ENCODE results near the gene NME7.
"Not testable (repeated sequence)": the region's sequence is repeated elsewhere in the genome, so short reads cannot be mapped to it uniquely, and the experiment has no call there.

NME7 gene, protein sequence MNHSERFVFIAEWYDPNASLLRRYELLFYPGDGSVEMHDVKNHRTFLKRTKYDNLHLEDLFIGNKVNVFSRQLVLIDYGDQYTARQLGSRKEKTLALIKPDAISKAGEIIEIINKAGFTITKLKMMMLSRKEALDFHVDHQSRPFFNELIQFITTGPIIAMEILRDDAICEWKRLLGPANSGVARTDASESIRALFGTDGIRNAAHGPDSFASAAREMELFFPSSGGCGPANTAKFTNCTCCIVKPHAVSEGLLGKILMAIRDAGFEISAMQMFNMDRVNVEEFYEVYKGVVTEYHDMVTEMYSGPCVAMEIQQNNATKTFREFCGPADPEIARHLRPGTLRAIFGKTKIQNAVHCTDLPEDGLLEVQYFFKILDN

DNA sequence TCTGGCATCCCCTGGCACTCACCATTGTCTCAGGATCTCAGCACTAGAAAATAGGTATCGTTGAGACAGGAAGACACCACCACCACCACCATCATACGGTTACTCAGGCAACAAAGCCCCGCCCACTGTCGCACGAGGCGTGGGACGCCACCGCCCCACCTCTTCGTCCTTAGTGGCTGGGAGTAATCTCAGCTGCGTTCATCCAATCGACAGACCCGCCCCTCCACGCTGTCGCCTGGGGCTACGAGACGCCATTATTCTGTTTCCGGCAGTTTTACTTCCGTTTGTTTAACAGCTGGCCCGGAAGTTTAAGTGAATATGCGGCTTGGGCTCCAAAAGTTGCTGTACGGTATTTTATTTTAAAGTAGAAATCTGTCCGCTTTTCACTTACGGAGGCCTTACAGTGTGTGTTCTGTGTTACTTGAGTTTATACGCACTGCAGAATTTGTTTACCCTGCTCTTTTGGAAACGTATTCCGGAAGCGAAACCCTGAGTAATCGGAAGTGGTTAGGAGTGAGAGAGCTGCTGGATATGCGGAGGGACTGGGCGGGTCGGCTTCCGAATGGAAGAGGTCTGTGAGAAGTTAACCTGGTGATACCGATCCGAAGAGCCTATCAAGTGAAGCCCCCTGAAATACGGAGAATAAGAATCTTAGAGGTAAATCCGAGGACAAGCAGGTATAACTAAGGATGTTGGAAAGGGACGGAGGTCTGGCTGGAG, at the start of gene NME7, which contains the start of gene BLZF1:
NME7 (minus strand) TSS at position 112 of the 720 bp plus-strand sequence; CDS start at position 25, 87 bp downstream.
BLZF1 (plus strand) TSS at position 510 of the 720 bp plus-strand sequence. CDS start 1,328 bp downstream, outside the sequence.
- DNase-seq (ENCODE audit: low read depth) = peak; percentile 96

DNA sequence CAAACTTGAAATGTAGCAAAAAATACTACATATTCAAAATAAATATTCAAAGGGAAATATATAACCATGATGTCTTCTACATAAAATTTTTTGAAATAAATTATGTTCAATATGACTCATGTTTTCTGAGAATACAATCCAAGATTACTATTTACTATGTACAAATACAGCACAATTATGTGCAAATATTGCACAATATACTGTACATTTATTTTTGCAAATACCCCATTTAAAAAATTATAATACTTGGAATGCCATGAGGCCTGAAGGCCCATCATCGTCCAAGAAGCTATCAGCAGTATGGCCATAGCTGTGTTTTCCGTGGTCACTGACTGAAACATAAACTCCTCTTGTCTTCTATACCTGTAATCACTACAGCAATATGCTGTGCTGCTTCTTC, 47.4 kb upstream of the NME7 start:
- DNase-seq (ENCODE audit: low read depth) = no peak

GRCh38 chr1:169408340-169408739, 40.7 kb upstream of the NME7 start:
- DNase-seq (ENCODE audit: low read depth) = not testable (repeated sequence)

DNA sequence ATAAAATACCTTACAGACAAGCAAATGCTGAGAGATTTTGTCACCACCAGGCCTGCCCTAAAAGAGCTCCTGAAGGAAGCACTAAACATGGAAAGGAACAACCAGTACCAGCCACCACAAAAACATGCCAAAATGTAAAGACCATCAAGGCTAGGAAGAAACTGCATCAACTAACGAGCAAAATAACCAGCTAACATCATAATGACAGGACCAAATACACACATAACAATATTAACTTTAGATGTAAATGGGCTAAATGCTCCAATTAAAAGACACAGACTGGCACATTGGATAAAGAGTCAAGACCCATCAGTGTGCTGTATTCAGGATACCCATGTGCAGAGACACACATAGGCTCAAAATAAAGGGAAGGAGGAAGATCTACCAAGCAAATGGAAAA, 35.0 kb upstream of the NME7 start:
- DNase-seq (ENCODE audit: low read depth) = not testable (repeated sequence)

DNA sequence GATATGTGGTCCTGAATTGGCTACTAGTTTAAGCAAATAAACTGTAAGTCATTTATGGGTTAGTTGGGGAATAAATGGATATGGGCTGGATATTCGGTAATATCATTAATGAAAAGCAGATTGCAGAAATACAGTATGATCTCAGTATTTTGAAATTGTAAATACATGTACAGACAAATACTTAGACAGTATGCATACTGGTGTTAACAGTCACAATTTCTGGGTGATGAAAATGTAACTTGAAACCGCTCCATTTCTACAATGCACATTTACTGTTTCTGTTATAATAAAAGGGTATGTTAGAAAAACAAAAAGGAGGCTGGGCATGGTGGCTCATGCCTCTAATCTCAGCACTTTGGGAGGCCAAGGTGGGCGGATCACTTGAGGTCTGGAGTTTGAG, 28.4 kb upstream of the NME7 start:
- DNase-seq (ENCODE audit: low read depth) = no peak

DNA sequence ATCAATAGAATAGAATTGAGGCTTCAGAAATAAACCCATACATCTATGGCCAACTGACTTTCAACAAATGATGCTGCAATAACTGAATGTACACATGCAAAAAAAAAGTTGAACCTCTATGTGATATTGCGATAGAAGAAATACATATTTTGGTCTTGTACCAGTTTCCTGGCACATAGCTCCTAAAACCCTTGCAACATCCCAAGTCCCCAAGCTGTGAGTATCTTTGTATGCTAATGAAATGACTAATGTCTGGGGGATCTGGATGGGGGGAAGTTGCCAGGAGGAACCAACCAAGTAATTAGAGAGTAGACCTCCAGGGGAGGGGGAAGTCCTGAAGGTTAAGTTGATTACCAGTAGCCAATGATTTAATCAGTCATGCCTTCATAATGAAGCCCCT, 24.8 kb upstream of the NME7 start:
- no peak for DNase-seq (ENCODE audit: low read depth)

DNA sequence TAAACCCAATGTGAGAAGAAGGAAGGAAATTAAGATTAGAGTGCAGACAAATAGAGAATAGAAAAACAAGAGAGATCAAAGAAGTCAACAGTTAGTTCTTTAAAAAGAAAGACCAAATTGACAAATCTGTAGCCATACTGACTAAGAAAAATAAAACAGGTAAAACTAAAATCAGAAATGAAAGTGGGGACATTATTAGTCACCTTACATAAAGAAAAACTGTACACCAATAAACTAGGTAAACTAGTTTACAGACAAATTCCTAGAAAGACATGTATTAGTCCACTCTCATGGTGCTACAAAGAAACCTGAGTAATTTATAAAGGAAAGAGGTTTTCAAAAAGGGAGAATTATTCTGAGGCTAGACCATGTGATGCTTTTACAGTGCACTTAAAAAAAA, 22.7 kb upstream of the NME7 start:
- no peak for DNase-seq (ENCODE audit: low read depth)

- no peak for DNase-seq (ENCODE audit: low read depth)
Measured at GRCh38 chr1:169387399-169387798, 19.8 kb upstream of the NME7 start.

- no peak for DNase-seq (ENCODE audit: low read depth)
Measured at GRCh38 chr1:169383449-169383848, 15.9 kb upstream of the NME7 start.

DNA sequence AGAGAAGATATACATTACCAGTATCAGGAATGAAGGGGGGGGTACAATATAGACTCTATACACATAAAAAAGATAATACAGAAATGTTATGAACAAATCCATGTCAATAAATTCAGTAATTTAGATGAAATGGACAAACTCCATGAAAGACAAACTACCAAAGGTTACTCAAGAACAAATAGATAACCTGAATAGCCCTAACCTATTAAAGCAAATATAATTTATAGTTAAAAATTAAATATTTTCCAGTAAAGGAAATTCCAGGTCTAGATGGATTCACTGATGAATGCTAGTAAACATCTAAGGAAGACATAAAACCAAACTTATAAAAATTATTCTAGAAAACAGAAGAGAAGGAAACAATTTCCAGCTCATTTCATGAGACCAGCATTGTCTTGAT, 13.6 kb upstream of the NME7 start:
- DNase-seq (ENCODE audit: low read depth) = no peak

GRCh38 chr1:169371404-169371803, 3.8 kb upstream of the NME7 start:
- DNase-seq (ENCODE audit: low read depth) = no peak

DNA sequence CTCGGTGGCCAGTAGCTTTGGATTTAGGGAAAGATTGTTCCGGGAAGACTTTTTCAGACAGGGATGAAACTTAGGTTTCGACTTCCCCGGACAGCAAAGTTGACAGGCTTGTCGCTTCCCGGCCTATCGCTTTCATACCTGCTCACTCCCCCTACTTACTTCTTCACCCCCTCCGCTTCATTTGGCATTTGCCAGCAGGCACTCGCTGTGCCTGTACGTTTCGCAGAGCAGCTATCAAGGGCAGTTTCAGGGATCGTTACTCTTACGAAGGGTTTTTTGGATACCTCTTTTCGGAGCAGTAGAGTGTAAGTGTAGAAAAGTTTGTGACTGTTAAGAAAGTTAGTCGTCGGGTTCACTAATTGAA, 791 bp upstream of the NME7 start:
- peak; percentile 18 for DNase-seq (ENCODE audit: low read depth)

DNA sequence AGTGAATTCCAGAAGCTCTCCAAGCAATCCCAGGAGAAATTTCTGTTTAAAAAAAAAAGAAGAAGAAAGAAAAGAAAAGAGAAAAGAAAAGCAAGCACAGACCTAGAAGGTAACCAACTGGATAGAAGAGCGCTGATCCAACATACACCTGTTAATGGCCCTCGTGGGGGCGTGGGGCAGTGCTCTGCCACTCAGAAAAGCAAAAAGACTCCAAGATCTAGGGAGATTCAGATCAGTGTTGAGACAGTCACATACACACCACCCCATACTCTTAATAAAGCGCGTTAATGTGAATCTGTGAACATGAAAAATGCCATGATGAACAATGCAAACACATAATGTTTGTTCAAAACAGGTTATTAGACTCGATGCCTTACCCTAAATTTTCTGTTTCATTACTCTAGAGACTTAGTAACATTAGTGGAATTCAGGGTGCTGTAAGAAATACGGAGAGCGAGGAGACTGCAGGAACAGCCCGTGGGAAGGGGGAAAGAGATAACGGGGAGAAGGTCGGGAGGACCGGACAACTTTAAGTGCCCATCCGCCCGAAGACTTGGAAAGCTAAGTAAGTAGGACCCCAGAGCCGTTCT, 406 bp downstream of the NME7 start:
- no peak for DNase-seq (ENCODE audit: low read depth)

DNA sequence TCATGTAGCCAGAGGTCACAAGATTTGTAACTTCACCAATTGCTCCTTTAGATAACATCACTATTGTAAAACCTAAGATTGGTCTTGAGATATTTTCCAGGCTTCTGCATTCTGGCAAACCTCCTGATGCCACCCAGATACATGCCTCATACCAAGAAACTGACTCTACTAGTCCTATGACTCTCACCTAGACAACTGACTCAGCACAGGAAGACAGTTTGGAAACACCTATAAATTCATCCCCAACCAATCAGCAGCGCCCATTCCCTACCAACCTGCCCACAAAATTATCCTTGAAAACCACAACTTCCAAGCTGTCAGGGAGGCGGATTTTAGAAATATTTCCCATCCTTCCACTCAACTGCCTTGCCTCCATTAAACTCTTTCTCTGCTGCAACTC, 2.6 kb downstream of the NME7 start:
- no peak for DNase-seq (ENCODE audit: low read depth)

DNA sequence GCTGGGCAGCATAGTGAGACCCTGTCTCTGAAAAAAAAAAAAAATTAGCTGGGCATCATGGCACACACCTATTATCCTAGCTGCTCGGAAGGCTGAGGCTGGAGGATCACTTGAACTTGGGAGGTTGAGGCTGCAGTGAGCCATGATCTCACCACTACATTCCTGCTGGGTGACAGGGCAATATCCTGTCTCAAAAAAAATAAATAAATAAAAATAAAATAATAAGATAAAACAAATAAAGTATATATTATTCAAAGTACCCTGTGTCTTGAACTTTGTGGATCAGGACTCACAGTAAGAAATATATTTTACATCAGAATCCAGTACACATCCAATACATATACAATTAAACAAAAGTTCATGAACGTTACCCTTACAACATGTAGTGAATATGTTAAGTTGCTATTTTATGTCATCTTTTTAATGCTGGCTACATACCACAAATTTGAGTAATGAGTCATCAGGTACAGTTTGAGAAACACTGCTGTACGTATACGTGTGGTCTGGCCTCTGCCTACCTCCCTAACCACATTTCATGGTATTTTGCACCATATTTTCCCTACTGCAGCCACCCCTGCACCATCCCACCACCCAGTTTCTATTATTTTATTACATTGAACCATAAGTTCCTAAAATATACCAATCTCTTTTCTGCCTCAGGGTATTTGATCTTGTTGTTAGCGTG, 4.4 kb downstream of the NME7 start:
- DNase-seq (ENCODE audit: low read depth) = no peak

DNA sequence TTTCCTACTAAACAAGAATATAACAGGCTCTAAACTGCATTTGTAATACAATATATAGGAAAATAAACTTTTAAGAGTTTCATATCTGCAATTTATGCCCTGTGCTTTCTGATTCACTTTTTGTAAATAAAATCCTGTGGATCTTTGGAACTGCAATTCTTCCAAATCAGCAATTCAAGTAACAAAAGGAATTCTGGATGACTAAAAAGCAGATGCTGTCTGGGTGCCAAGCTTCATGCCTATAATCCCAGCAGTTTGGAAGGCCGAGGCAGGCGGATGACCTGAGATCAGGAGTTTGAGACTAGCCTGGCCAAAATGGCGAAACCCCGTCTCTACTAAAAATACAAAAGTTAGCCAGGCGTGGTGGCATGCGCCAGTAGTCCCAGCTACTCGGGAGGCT, 6.3 kb downstream of the NME7 start:
- no peak for DNase-seq (ENCODE audit: low read depth)

- DNase-seq (ENCODE audit: low read depth) = no peak
Measured at GRCh38 chr1:169360415-169360814, 7.2 kb downstream of the NME7 start.

DNA sequence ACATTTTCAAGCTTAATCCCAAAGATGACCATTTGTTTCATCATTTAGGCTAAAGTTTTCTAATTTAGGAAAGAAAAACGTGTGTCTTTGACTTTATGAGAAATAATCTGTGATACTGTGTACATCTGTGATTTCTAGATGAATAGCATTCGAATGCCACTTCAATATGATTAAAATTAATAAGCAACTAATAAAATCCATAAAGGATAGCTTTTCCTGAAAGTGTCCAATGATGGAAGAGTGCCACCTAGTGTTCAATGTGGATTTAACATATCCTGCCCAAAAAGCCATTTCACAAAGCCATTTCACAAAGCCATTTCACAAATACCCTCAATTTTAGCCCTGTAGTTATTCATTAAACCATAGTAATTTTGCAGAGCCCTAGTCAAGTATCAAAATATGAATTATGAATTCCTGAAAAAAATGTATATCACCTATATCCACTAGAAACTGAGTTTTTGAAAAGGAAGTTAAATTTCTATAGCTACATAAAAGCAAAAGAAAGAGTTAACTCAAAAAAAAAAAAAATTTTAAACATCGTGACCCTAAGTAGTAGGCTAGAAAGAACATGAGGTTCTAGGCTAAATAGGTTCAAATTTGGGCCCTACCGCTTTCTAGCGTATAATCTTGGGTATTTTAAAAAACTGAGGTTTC, 19.1 kb downstream of the NME7 start:
- no peak for DNase-seq (ENCODE audit: low read depth)

- no peak for DNase-seq (ENCODE audit: low read depth)
Measured at GRCh38 chr1:169347688-169348382, 19.8 kb downstream of the NME7 start.

GRCh38 chr1:169346036-169346589, 21.5 kb downstream of the NME7 start:
- DNase-seq (ENCODE audit: low read depth) = no peak

DNA sequence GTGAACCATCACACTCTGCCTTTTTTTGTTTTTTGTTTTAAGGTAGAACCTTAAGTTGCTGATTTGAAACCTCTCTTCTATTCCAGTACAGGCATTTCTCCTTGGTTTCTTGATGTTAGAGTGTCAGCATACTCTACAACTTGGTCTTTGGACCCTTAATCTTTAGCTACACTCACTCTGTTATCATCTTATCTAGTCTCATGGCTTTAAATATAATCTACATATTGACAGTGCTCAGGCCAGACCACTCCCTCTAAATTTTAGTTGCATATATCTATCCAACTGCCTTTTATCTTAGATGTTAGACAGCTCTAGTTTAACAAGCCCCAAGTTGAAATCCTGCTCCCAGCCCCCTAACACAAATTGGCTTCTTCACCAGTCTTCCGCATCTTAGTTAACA, 22.1 kb downstream of the NME7 start:
- no peak for DNase-seq (ENCODE audit: low read depth)

All from T-helper 22 cell (primary cell).